ENCODE data around the gene OTUD3. TPM values are rescaled to one million over a fixed set of nuclear protein-coding genes. Genes with fewer than 3 reads are reported as not detected.

OTUD3 gene
- total and polyA plus RNA-seq, 2 of the 13 experiments (the other 11 are each of a cell fraction or from before 2014, with no cell fraction given), result 5.2 to 7.5 TPM

DNA sequence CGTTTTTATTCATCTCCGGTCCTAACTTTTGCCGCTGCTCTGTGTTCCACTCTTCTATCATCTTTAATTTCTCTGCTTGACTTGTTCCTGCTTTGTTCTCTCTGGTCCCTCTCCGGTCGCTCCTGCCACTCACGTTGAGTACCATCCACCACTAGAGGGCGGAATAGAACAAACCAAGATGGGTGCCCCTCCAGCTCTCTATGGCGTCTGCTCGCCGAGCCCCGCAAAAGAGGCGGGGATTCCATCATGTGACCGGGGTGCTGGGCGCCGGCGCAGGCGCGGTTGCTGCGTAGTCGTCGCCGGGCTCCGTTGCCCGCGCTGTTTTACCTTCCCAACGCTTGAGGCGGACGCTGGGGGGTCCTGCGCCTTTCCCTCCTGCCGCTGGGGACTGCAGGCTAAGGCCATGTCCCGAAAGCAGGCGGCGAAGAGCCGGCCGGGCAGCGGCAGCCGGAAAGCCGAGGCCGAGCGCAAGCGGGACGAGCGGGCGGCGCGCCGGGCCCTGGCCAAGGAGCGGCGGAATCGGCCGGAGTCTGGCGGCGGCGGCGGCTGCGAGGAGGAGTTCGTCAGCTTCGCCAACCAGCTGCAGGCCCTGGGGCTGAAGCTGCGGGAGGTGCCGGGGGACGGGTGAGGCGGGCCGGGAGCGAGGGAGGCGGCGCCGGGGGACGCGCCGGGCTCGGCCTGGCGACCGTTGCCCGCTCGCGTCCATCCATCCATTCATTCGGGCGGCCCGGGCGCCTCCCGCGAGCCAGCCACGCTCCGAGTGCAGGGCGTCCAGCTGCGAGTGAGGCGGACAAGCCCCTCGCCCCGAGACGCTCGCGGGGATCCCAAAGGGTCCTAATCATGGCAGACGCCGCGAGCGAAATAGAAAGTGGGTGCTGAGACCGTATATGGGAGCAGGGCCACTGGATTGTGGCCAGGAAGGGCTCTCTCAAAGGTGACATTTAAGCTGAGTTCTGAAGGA is at the start of gene OTUD3 (continued):
- TF ChIP-seq FOXO4 (CRISPR knock-in tag; conservative IDR thresholded peaks at IDR 0.05) (peak; percentile 99; the same call in 1 of the 2 replicates), FOSL2 (CRISPR knock-in tag; IDR thresholded peaks at IDR 0.05) (peak; percentile 56), PPARG (CRISPR knock-in tag; conservative IDR thresholded peaks at IDR 0.05) (peak; percentile 19; the same call in 1 of the 2 replicates), POLR2G (IDR thresholded peaks at IDR 0.05; ENCODE audit: low read depth, low read length) (peak; percentile 89), ZNF781 (CRISPR knock-in tag; IDR thresholded peaks at IDR 0.05; ENCODE audit: borderline replicate concordance, not compliant biosample characterization) (no peak), MEIS2 (CRISPR knock-in tag; IDR thresholded peaks at IDR 0.05) (0 out of 2 replicates have a peak, but pooled peaks have one; percentile 8), MAF1 (CRISPR knock-in tag; IDR thresholded peaks at IDR 0.05; ENCODE audit: borderline replicate concordance) (peak; percentile 54; the same call in 1 of the 2 replicates), NR2C2 (CRISPR knock-in tag; IDR thresholded peaks at IDR 0.05; ENCODE audit: borderline replicate concordance) (peak; percentile 38; the same call in 1 of the 2 replicates), ZBTB38 (CRISPR knock-in tag; IDR thresholded peaks at IDR 0.05) (peak; percentile 64; the same call in 1 of the 2 replicates), RNF2 (conservative IDR thresholded peaks at IDR 0.05; ENCODE audit: low read depth) (peak; percentile 86), ZNF460 (CRISPR knock-in tag; IDR thresholded peaks at IDR 0.05; ENCODE audit: borderline replicate concordance) (no peak), FOXA3 (CRISPR knock-in tag; IDR thresholded peaks at IDR 0.05) (peak; percentile 31; the same call in 1 of the 2 replicates), YY1 (IDR thresholded peaks at IDR 0.05; ENCODE audit: insufficient read depth, insufficient replicate concordance, low read depth, low read length) (peak; percentile 93), TEAD3 (CRISPR knock-in tag; optimal IDR thresholded peaks at IDR 0.05; ENCODE audit: borderline replicate concordance) (peak; percentile 48), TERF1 (CRISPR knock-in tag; IDR thresholded peaks at IDR 0.05) (no peak), HES4 (CRISPR knock-in tag; IDR thresholded peaks at IDR 0.05; ENCODE audit: borderline replicate concordance) (peak; percentile 82), MZF1 (CRISPR knock-in tag; IDR thresholded peaks at IDR 0.05; ENCODE audit: borderline replicate concordance) (no peak), ZKSCAN5 (CRISPR knock-in tag; IDR thresholded peaks at IDR 0.05) (no peak), ONECUT2 (CRISPR knock-in tag; IDR thresholded peaks at IDR 0.05) (no peak)
- TF ChIP-seq, protein P1, sequence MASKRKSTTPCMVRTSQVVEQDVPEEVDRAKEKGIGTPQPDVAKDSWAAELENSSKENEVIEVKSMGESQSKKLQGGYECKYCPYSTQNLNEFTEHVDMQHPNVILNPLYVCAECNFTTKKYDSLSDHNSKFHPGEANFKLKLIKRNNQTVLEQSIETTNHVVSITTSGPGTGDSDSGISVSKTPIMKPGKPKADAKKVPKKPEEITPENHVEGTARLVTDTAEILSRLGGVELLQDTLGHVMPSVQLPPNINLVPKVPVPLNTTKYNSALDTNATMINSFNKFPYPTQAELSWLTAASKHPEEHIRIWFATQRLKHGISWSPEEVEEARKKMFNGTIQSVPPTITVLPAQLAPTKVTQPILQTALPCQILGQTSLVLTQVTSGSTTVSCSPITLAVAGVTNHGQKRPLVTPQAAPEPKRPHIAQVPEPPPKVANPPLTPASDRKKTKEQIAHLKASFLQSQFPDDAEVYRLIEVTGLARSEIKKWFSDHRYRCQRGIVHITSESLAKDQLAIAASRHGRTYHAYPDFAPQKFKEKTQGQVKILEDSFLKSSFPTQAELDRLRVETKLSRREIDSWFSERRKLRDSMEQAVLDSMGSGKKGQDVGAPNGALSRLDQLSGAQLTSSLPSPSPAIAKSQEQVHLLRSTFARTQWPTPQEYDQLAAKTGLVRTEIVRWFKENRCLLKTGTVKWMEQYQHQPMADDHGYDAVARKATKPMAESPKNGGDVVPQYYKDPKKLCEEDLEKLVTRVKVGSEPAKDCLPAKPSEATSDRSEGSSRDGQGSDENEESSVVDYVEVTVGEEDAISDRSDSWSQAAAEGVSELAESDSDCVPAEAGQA (IDR thresholded peaks at IDR 0.05; ENCODE audit: low read depth), result peak; percentile 81
- TF ChIP-seq, protein P1 (CRISPR knock-in tag; IDR thresholded peaks at IDR 0.05; ENCODE audit: borderline replicate concordance), result peak; percentile 11; the same call in 1 of the 2 replicates
